ENCODE data around the gene SAMHD1.

GRCh38 chr20:36975099-36975818 is 23.8 kb upstream of the SAMHD1 start:
- TF ChIP-seq, protein P1, sequence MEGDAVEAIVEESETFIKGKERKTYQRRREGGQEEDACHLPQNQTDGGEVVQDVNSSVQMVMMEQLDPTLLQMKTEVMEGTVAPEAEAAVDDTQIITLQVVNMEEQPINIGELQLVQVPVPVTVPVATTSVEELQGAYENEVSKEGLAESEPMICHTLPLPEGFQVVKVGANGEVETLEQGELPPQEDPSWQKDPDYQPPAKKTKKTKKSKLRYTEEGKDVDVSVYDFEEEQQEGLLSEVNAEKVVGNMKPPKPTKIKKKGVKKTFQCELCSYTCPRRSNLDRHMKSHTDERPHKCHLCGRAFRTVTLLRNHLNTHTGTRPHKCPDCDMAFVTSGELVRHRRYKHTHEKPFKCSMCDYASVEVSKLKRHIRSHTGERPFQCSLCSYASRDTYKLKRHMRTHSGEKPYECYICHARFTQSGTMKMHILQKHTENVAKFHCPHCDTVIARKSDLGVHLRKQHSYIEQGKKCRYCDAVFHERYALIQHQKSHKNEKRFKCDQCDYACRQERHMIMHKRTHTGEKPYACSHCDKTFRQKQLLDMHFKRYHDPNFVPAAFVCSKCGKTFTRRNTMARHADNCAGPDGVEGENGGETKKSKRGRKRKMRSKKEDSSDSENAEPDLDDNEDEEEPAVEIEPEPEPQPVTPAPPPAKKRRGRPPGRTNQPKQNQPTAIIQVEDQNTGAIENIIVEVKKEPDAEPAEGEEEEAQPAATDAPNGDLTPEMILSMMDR (IDR thresholded peaks at IDR 0.05; ENCODE audit: poor library complexity, severe bottlenecking), result no peak
- no peak for TF ChIP-seq RAD21 (conservative IDR thresholded peaks at IDR 0.05)
- no peak for TF ChIP-seq EP300 (conservative IDR thresholded peaks at IDR 0.05; ENCODE audit: poor library complexity, severe bottlenecking)
- no peak for TF ChIP-seq POLR2AphosphoS5 (IDR thresholded peaks at IDR 0.05)
- TF ChIP-seq SMC3 (conservative IDR thresholded peaks at IDR 0.05; ENCODE audit: poor library complexity), result no peak
- no peak for TF ChIP-seq EZH2 (IDR thresholded peaks at IDR 0.05; ENCODE audit: borderline replicate concordance, insufficient read depth, low read length, poor library complexity, severe bottlenecking)
- no peak for TF ChIP-seq REST (IDR thresholded peaks at IDR 0.05; ENCODE audit: borderline replicate concordance)
- TF ChIP-seq TAF1 (IDR thresholded peaks at IDR 0.05; ENCODE audit: low read depth), result no peak
